NCI-H2081 (cell line): ENCODE results near the gene SLC18B1.
A peak's percentile ranks its signal among the peaks of the same experiment; 100 is the strongest.

ENCODE experiments used
- DNase-seq, 2 experiments: peaks; one replicate each; lab custom pipeline; 2025; lab: John Stamatoyannopoulos, UW

Gene SLC18B1

DNA sequence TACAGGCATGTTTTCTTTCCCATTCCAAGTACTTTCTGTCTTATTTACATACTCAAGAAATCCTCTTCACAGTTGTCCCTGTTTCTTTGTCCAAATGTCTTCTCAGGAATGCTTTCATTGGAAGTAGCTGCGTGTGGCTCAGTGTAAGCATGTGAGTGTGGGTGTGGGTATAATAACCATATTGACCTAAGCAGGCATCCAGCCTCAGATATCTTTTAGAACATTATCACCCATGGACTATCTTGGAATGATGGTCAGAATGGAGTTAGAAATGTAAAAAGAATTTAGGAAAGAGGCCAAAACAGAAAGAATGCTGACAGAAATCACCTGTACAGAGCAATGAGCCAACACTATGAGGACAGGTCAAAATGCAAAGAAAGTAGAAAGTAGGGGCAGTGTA, 57.2 kb downstream of the SLC18B1 start:
- no peak for DNase-seq

DNA sequence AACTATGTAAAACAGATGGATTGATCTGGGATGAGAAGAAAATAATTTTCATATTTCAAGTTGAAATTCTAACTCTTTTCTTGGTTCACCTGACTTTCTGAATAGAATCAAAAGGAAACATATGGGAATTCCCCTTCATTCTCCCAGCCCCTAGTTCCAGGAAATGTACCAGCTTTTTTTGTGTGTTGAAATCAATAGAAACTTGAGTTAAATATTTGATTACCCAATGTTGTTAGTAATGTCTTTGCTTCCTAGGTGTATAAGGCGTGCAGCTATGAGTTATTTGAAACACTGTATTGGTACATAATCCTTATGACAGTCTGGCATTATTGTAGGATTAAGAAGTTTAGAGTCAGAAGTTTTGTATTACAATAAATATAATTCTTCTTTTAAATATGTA, 62.2 kb downstream of the SLC18B1 start:
- DNase-seq = no peak

DNA sequence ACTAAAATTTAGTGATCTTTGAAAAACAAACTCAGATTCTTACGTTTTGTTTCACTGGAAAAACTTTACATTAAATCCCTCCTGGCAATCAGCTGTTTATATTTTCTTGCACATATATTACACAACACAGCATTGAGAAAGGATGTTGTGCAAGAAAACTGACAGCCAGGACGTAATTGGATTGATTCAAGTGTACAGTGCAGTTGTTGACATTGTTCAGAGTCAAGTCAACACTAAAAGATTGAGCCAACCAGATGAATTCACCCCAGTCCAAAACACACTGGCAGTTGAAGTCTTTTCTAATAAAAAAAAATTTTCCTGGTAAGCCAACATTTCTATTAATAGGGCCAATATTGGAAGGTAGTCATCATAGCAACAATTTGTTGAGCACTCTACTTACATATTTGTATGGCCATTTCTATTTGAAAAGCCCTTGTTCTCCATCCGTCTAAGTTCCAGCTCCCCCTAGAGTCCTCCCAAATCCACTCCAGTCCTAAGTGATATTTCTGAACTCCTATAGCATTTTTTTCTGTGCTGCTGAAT, 63.7 kb downstream of the SLC18B1 start:
- peak in 1 of 2 experiments; percentile 12 for DNase-seq

DNA sequence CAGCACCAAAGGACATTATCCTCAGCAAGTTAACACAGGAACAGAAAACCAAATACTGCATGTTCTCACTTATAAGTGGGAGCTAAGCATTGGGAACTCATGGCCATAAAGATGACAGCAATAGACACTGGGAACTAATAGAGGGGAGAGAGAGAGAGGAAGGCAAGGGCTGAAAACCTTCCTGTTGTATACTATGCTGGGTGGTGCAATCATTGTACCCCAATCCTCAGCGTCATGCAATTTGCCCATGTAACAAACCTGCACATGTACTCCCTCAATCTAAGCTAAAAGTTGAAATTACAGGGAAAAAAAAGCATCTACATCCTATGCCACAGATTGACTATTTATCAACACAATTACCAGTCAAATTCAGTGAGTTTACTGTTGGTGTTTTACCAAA, 64.6 kb downstream of the SLC18B1 start:
- DNase-seq = no peak

- DNase-seq = no peak
Measured at GRCh38 chr6:132733283-132733682, 65.2 kb downstream of the SLC18B1 start.

DNA sequence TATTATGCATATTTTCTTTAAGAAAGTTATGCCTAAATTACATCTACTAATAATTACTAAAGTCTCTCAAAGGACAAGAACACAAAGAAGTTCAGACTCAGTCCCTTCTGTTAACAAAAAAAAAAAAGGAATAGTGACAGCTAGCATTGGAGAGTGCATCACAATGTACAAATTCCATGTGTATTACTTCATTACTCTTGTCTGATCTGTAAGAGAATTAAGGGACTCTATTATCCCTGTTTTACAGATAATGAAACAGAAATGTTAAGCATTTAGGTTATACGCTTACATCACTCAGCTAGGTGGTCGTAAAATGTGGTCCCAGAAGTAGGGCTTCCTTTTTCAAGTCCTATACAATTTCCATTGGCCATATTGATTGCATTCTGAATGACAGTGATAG, 67.4 kb downstream of the SLC18B1 start:
- no peak for DNase-seq

DNA sequence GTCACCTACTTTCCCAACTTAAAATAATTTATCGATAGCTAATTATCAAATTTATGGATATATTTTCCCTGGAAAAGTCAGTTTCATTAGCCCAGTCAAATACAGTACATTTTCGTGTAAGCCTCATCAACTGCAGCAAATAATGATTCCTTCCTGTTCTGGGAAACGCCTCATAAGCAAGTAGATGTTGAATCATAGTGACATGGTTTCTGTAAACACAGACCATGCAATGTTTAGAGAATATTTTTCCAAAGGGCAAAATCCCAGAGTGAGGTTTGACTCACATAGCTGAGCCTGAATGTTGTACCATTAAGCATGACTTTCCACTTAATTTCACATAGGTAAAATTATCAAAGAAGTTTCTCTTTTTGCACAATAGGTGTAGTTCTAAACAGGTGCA, 67.9 kb downstream of the SLC18B1 start:
- DNase-seq = no peak

- no peak for DNase-seq
Measured at GRCh38 chr6:132728616-132729015, 69.8 kb downstream of the SLC18B1 start.

DNA sequence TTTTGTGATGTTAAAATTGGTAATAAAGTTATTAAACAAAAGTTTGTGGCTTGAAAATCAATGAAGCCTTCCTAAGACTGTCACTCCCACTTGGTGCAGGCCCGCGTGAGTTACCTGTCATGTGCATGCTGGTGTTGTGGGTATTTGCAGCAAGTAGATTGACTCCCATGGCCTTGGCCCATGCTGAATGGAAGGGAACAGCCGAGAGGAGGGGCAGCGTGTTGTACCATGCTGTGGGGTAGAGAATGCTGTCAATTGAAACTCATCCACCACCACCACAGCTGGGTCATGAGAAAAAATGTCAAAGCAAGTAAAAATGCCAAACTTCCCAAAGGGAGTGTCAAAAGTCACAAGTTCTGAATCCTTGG, 71.8 kb downstream of the SLC18B1 start:
- no peak for DNase-seq

DNA sequence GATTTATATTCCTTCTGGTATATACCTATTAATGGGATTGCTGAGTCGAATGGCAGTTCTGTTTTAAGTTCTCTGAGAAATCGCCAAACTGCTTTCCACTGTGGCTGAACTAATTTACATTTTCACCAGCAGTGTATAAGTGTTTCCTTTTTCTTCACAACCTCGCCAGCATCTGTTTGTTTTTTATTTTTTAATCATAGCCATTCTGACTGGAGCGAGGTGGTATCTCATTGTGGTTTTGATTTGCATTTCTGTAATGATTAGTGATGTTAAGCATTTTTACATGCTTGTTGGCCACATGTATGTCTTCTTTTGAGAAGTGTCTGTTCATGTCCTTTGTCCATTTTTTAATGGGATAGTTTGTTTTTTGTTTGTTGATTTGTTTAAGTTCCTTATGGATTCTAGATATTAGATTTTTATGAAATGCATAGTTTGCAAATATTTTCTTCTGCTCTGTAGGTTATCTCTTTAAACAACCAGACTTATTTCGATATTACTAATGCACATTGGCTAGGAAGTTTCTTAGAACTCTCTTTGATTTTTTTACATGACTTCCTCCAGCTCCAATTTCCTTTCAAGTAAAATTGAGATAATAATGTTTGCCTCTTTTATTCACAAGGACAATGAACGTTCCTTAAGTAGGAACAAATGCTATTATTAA, 72.4 kb downstream of the SLC18B1 start:
- DNase-seq = no peak

DNA sequence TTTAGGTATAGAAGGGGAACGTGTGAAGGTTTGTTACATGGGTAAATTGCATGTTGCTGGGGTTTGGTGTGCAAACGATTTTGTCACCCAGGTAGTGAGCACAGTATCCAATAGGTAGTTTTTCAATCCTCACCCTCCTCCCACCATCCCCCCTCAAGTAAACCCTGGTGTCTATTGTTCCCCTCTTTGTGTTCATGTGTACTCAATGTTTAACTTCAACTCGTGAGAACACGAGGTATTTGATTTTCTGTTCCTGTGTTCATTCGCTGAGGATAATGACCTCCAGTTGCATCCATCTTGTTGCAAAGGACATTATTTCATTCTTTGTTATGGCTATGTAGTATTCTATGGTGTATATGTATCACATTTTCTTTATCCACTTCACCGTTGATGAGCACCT, 73.0 kb downstream of the SLC18B1 start:
- DNase-seq = no peak

DNA sequence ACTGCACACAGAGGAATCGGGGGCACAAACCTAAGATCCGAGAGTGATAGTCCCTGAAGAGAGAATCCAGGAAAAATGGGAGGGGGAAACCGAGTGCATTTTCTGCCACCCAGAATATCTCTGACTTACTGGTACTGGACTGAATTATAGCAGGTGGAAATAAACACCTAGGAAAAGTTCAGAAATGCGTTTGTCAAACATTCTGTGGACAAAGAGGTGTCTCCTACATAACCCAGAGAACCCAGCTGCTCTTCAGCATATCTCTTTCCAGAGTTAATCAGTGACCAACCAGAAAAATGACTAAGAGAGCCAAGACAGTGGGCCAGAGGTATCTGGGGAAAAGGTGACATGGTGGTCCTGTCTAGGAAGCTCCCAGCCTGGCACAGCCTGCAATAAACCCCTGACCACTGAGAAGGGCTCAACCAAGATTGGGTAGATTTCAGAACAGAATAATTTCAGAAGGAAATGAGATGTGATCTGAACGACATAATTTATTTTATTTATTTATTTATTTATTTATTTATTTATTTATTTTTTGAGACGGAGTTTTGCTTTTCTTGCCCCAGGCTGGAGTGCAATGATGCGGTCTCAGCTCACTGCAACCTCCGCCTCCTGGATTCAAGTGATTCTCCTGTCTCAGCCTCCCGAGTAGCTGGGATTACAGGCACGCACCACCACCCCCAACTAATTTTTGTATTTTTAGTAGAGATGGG, 78.5 kb downstream of the SLC18B1 start:
- no peak for DNase-seq
